Endothelial cell of umbilical vein (primary cell): ENCODE data around the gene DENND6A. TPM values are rescaled to one million over a fixed set of nuclear protein-coding genes. Genes with fewer than 3 reads are reported as not detected.

Source experiments
- BruUV-seq: library from RNA; stranded (reverse); fragments of 400-500 nt; replicated peaks from 2 replicates; lab custom pipeline; 2021; lab: Mats Ljungman, UMichigan
- CTCF ChIA-PET: fragments of 300-600, 350-600 bp; sonication (Branson Sonifier 250); formaldehyde crosslinking; loops from one replicate; lab custom pipeline; 2021; ENCODE audit warnings: antibody characterized with exemption, inconsistent platforms; lab: Charles Lee
- POLR2A ChIA-PET: fragments of 300-600, 350-600 bp; sonication (Branson Sonifier 250); formaldehyde crosslinking; loops from one replicate; lab custom pipeline; 2021; ENCODE audit warnings: antibody characterized with exemption, inconsistent platforms; lab: Charles Lee
- DNase-seq: peaks from one replicate; pipeline ENCODE4 v3.0.0-alpha.2; 2011; ENCODE audit warnings: low read depth, low spot score
- FAIRE-seq: peaks from 2 replicates; lab custom pipeline; 2011; peaks lifted over from hg19 to GRCh38; lab: Jason Lieb, UNC
- H2AFZ ChIP-seq: 2 replicates; pipeline ENCODE4 v1.6.0; 2012; ENCODE audit warnings: low read depth, low read length, control low read depth, inconsistent platforms
- H3K27ac ChIP-seq: 2 replicates; pipeline ENCODE4 v1.5.1; 2011; ENCODE audit warnings: low read depth, mild to moderate bottlenecking, control low read depth, low read length, moderate library complexity; ENCODE audit not compliant: insufficient read depth
- H3K27me3 ChIP-seq, 2 experiments: 2 replicates each; pipeline versions ENCODE4 v1.6.0 to v1.6.1; 2011; ENCODE audit warnings: low read length in 2 of 2, mixed read lengths in 1 of 2; ENCODE audit not compliant: control insufficient read depth in 2 of 2, insufficient read depth in 2 of 2
- H3K36me3 ChIP-seq, 2 experiments: 2 replicates in 1 of 2; 3 replicates in 1 of 2; pipeline ENCODE4 v1.5.1; 2011; ENCODE audit warnings: low read length in 2 of 2, mild to moderate bottlenecking in 1 of 2, moderate library complexity in 1 of 2; ENCODE audit not compliant: control insufficient read depth in 2 of 2, insufficient read depth in 2 of 2; ENCODE audit errors: extremely low read depth in 1 of 2
- H3K4me1 ChIP-seq: 3 replicates; pipeline ENCODE4 v1.5.1; 2011; ENCODE audit warnings: mild to moderate bottlenecking, low read length; ENCODE audit not compliant: control insufficient read depth, insufficient read depth; ENCODE audit errors: extremely low read depth
- H3K4me2 ChIP-seq: 2 replicates; pipeline ENCODE4 v1.6.1; 2011; ENCODE audit warnings: low read length, control low read depth, mixed read lengths; ENCODE audit not compliant: insufficient read depth
- H3K4me3 ChIP-seq, 3 experiments: fragments of 200-600 bp in 1 of 3; sonication (generic), shearing (Covaris generic) in 1 of 3; replicated peaks in 1 of 3; 2 replicates each; pipeline ENCODE4 v1.5.1; 2011 to 2016; ENCODE audit warnings: control low read depth in 3 of 3, low read length in 3 of 3, mild to moderate bottlenecking in 2 of 3, inconsistent platforms in 1 of 3, low read depth in 1 of 3, moderate library complexity in 1 of 3; ENCODE audit not compliant: insufficient read depth in 1 of 3
- H3K79me2 ChIP-seq: 2 replicates; pipeline ENCODE4 v1.6.0; 2012; ENCODE audit warnings: low read length, inconsistent platforms; ENCODE audit not compliant: control insufficient read depth, insufficient read depth
- H3K9ac ChIP-seq: replicated peaks from 2 replicates; pipeline ENCODE3; 2011; ENCODE audit warnings: low read length, control low read depth; ENCODE audit not compliant: insufficient read depth; ENCODE audit errors: extremely low read depth
- H3K9me1 ChIP-seq: replicated peaks from 3 replicates; pipeline ENCODE4 v1.6.0; 2011; ENCODE audit warnings: mild to moderate bottlenecking, low read length; ENCODE audit not compliant: control insufficient read depth, insufficient read depth; ENCODE audit errors: extremely low read depth
- H3K9me3 ChIP-seq: replicated peaks from 2 replicates; pipeline ENCODE4 v1.5.1; 2012; ENCODE audit warnings: low read length, inconsistent platforms; ENCODE audit not compliant: control insufficient read depth, insufficient read depth
- H4K20me1 ChIP-seq: replicated peaks from 2 replicates; pipeline ENCODE3; 2011; ENCODE audit warnings: mild to moderate bottlenecking, low read length; ENCODE audit not compliant: control insufficient read depth, insufficient read depth; ENCODE audit errors: extremely low read depth
- CTCF ChIP-seq, 2 donors: IDR thresholded peaks; 1 replicate in 1 of 2; 2 replicates in 1 of 2; pipeline ENCODE4 v1.5.1; 2011; ENCODE audit warnings: low read length in 2 of 2, mild to moderate bottlenecking in 2 of 2, moderate library complexity in 2 of 2, control low read depth in 1 of 2, inconsistent platforms in 1 of 2, low read depth in 1 of 2; ENCODE audit not compliant: insufficient read depth in 1 of 2; ENCODE audit errors: extremely low read depth in 1 of 2
- EZH2 ChIP-seq: IDR thresholded peaks from 2 replicates; pipeline ENCODE4 v1.6.1; 2012; ENCODE audit warnings: borderline replicate concordance, low read depth, mild to moderate bottlenecking, moderate library complexity, low read length, inconsistent platforms; ENCODE audit not compliant: severe bottlenecking
- FOS ChIP-seq: IDR thresholded peaks from 2 replicates; pipeline ENCODE4 v1.6.1; 2011; ENCODE audit warnings: mild to moderate bottlenecking, low read length, moderate library complexity, borderline replicate concordance; ENCODE audit not compliant: insufficient read depth
- GATA2 ChIP-seq: IDR thresholded peaks from 2 replicates; pipeline ENCODE4 v1.7.0; 2011; ENCODE audit warnings: low read depth, mild to moderate bottlenecking, moderate library complexity, mixed read lengths, low read length; ENCODE audit not compliant: insufficient read length, insufficient read depth
- JUN ChIP-seq: IDR thresholded peaks from 2 replicates; pipeline ENCODE4 v1.6.1; 2011; ENCODE audit warnings: borderline replicate concordance, low read depth; ENCODE audit not compliant: insufficient read length, insufficient read depth
- MAX ChIP-seq: IDR thresholded peaks from 2 replicates; pipeline ENCODE4 v1.6.1; 2011; ENCODE audit not compliant: insufficient read depth, insufficient read length
- MYC ChIP-seq: IDR thresholded peaks from one replicate; pipeline ENCODE4 v1.6.1; 2011; ENCODE audit warnings: mild to moderate bottlenecking, low read depth, low read length
- POLR2A ChIP-seq: IDR thresholded peaks from 2 replicates; pipeline ENCODE4 v1.6.1; 2012; ENCODE audit warnings: low read depth, mild to moderate bottlenecking, control low read depth, low read length
- POLR2AphosphoS5 ChIP-seq: IDR thresholded peaks from 2 replicates; pipeline ENCODE4 v1.6.1; 2012; ENCODE audit warnings: low read depth, mild to moderate bottlenecking, control low read depth, low read length, moderate library complexity; ENCODE audit not compliant: insufficient read depth
- dilution Hi-C: fragments of 300-500 bp; cut with MboI; formaldehyde crosslinking; loops from one replicate; pipeline ENCODE4 v1.15.0; 2019; ENCODE audit warnings: low sequenced_read_pairs; ENCODE audit not compliant: extremely low pct_ligation_motif_present
- intact Hi-C: fragments of 100-400 bp; cut with micrococcal nuclease; formaldehyde crosslinking; loops from one replicate; pipeline ENCODE4 v1.10.0; 2022
- polyA plus RNA-seq, 4 experiments: library from polyadenylated mRNA; depleted of rRNA in 3 of 4; stranded (reverse) in 3 of 4; unstranded in 1 of 4; fragments of >200 nt; gene quantifications; 2 replicates each; pipeline versions ENCODE4 v1.2.1 to v1.2.3, GENCODE V29; 2011 to 2012; ENCODE audit warnings: missing spikeins in 1 of 4
- total RNA-seq: library from RNA; stranded (reverse); gene quantifications from 2 replicates; pipeline ENCODE4 v1.2.3, GENCODE V29; 2021

The DENND6A gene
- total and polyA plus RNA-seq, 2 donors (not counting 3 experiments of a cell fraction or from before 2014, with no cell fraction given), result 12.7 to 25.0 TPM

- intact Hi-C loops (no loop called here), dilution Hi-C loops (no loop called here)
- BruUV-seq, result no TSS peak
- Histone ChIP-seq H3K9ac (no peak overlapping the region), H3K9me3 (no peaks in the 10 kb centered on the region), H2AFZ (no peak overlapping the region), H3K79me2 (no peaks in the 10 kb centered on the region), H4K20me1 (no peaks in the 10 kb centered on the region), H3K4me2 (no peak overlapping the region), H3K4me3 (no peak overlapping the region), H3K27ac (no peak overlapping the region), H3K4me1 (no peaks in the 10 kb centered on the region), H3K9me1 (no peaks in the 10 kb centered on the region), H3K27me3 (no peaks in the 10 kb centered on the region), H3K36me3 (no peaks in the 10 kb centered on the region)
- DNase-seq (no peak), FAIRE-seq (no peak)
- CTCF ChIA-PET, result interaction anchor here (3.4 kb wide), 1 partner anchor 12 kb away, joined by 10 read pairs; no protein-coding TSS in a partner anchor
- POLR2A ChIA-PET, result no interaction called here
- no peak for TF ChIP-seq POLR2A
- no peak for TF ChIP-seq POLR2AphosphoS5
- TF ChIP-seq GATA2, result no peak
- TF ChIP-seq MYC, result no peak
- TF ChIP-seq FOS, result no peak
- TF ChIP-seq CTCF (IDR thresholded peaks at IDR 0.05; ENCODE audit: extremely low read depth in 1 of 2, insufficient read depth in 1 of 2, low read depth in 1 of 2, low read length in 2 of 2), result no peak
Observed at GRCh38 chr3:57726397-57726796, 33.5 kb upstream of the DENND6A start.

- H3K9ac ChIP-seq, result no peak overlapping the region
- CTCF ChIA-PET, result no interaction called here
- H3K4me3 ChIP-seq, result no peak overlapping the region
- no peaks in the 10 kb centered on the region for H3K36me3 ChIP-seq
- no peaks in the 10 kb centered on the region for H3K9me3 ChIP-seq
- H3K4me1 ChIP-seq, result no peaks in the 10 kb centered on the region
- TF ChIP-seq MYC (no peak), POLR2AphosphoS5 (no peak), MAX (no peak), GATA2 (no peak), EZH2 (no peak), POLR2A (no peak), CTCF (IDR thresholded peaks at IDR 0.05; ENCODE audit: extremely low read depth in 1 of 2, insufficient read depth in 1 of 2, low read depth in 1 of 2, low read length in 2 of 2) (no peak), JUN (no peak), FOS (no peak)
- no peaks in the 10 kb centered on the region for H3K27me3 ChIP-seq
- DNase-seq (no peak), FAIRE-seq (no peak)
- dilution Hi-C loops, result no loop called here
- no peak overlapping the region for H2AFZ ChIP-seq
- POLR2A ChIA-PET, result no interaction called here
- no peak overlapping the region for H3K4me2 ChIP-seq
- H3K9me1 ChIP-seq, result no peaks in the 10 kb centered on the region
- intact Hi-C loops, result no loop called here
- no peak overlapping the region for H3K27ac ChIP-seq
- no TSS peak for BruUV-seq
- H3K79me2 ChIP-seq, result no peaks in the 10 kb centered on the region
- no peaks in the 10 kb centered on the region for H4K20me1 ChIP-seq
Observed at GRCh38 chr3:57718118-57718517, 25.2 kb upstream of the DENND6A start.
